Activated naive CD8-positive, alpha-beta T cell treated with anti-CD3 and anti-CD28 coated beads, Interleukin-2, amount 50 U/mL, for 16 hours (primary cell): ENCODE results near the gene RBMS2.

Experiments used
- DNase-seq: peaks from one replicate; pipeline ENCODE4 v3.0.0-alpha.2; 2020; ENCODE audit warnings: low read depth, low spot score

The RBMS2 gene

GRCh38 chr12:56631790-56632700, 110.4 kb downstream of the RBMS2 start:
- no peak for DNase-seq

- DNase-seq: no peak
Measured at GRCh38 chr12:56632701-56633467, 111.3 kb downstream of the RBMS2 start.

GRCh38 chr12:56633468-56634241, 112.0 kb downstream of the RBMS2 start:
- DNase-seq: no peak

GRCh38 chr12:56634242-56634836, 112.7 kb downstream of the RBMS2 start:
- no peak for DNase-seq

GRCh38 chr12:56634837-56635791, 113.5 kb downstream of the RBMS2 start:
- DNase-seq: no peak

GRCh38 chr12:56635806-56636674, 114.4 kb downstream of the RBMS2 start:
- peak; percentile 71 for DNase-seq

- peak; percentile 77 for DNase-seq
Measured at GRCh38 chr12:56636675-56637540, 115.3 kb downstream of the RBMS2 start.

GRCh38 chr12:56637621-56638020, 116.0 kb downstream of the RBMS2 start:
- DNase-seq: no peak

- no peak for DNase-seq
Measured at GRCh38 chr12:56641219-56641618, 119.6 kb downstream of the RBMS2 start.

GRCh38 chr12:56644654-56645053, 123.0 kb downstream of the RBMS2 start:
- DNase-seq: no peak

GRCh38 chr12:56645201-56645716, 123.6 kb downstream of the RBMS2 start:
- DNase-seq: no peak
